Endothelial cell of umbilical vein (primary cell): Measurements from ENCODE around the gene RBM39. TPM values are rescaled to one million over a fixed set of nuclear protein-coding genes. Genes with fewer than 3 reads are reported as not detected.

ENCODE experiments used
- BruUV-seq: library from RNA; stranded (reverse); fragments of 400-500 nt; replicated peaks from 2 replicates; lab custom pipeline; 2021; lab: Mats Ljungman, UMichigan
- CTCF ChIA-PET: fragments of 300-600, 350-600 bp; sonication (Branson Sonifier 250); formaldehyde crosslinking; loops from one replicate; lab custom pipeline; 2021; ENCODE audit warnings: antibody characterized with exemption, inconsistent platforms; lab: Charles Lee
- POLR2A ChIA-PET: fragments of 300-600, 350-600 bp; sonication (Branson Sonifier 250); formaldehyde crosslinking; loops from one replicate; lab custom pipeline; 2021; ENCODE audit warnings: antibody characterized with exemption, inconsistent platforms; lab: Charles Lee
- DNase-seq: peaks from one replicate; pipeline ENCODE4 v3.0.0-alpha.2; 2011; ENCODE audit warnings: low read depth, low spot score
- FAIRE-seq: peaks from 2 replicates; lab custom pipeline; 2011; peaks lifted over from hg19 to GRCh38; lab: Jason Lieb, UNC
- H2AFZ ChIP-seq: 2 replicates; pipeline ENCODE4 v1.6.0; 2012; ENCODE audit warnings: low read depth, low read length, control low read depth, inconsistent platforms
- H3K27ac ChIP-seq: 2 replicates; pipeline ENCODE4 v1.5.1; 2011; ENCODE audit warnings: low read depth, mild to moderate bottlenecking, control low read depth, low read length, moderate library complexity; ENCODE audit not compliant: insufficient read depth
- H3K27me3 ChIP-seq, 2 experiments: 2 replicates each; pipeline versions ENCODE4 v1.6.0 to v1.6.1; 2011; ENCODE audit warnings: low read length in 2 of 2, mixed read lengths in 1 of 2; ENCODE audit not compliant: control insufficient read depth in 2 of 2, insufficient read depth in 2 of 2
- H3K36me3 ChIP-seq, 2 experiments: 2 replicates in 1 of 2; 3 replicates in 1 of 2; pipeline ENCODE4 v1.5.1; 2011; ENCODE audit warnings: low read length in 2 of 2, mild to moderate bottlenecking in 1 of 2, moderate library complexity in 1 of 2; ENCODE audit not compliant: control insufficient read depth in 2 of 2, insufficient read depth in 2 of 2; ENCODE audit errors: extremely low read depth in 1 of 2
- H3K4me1 ChIP-seq: 3 replicates; pipeline ENCODE4 v1.5.1; 2011; ENCODE audit warnings: mild to moderate bottlenecking, low read length; ENCODE audit not compliant: control insufficient read depth, insufficient read depth; ENCODE audit errors: extremely low read depth
- H3K4me2 ChIP-seq: 2 replicates; pipeline ENCODE4 v1.6.1; 2011; ENCODE audit warnings: low read length, control low read depth, mixed read lengths; ENCODE audit not compliant: insufficient read depth
- H3K4me3 ChIP-seq, 3 experiments: fragments of 200-600 bp in 1 of 3; sonication (generic), shearing (Covaris generic) in 1 of 3; replicated peaks in 1 of 3; 2 replicates each; pipeline ENCODE4 v1.5.1; 2011 to 2016; ENCODE audit warnings: control low read depth in 3 of 3, low read length in 3 of 3, mild to moderate bottlenecking in 2 of 3, inconsistent platforms in 1 of 3, low read depth in 1 of 3, moderate library complexity in 1 of 3; ENCODE audit not compliant: insufficient read depth in 1 of 3
- H3K79me2 ChIP-seq: 2 replicates; pipeline ENCODE4 v1.6.0; 2012; ENCODE audit warnings: low read length, inconsistent platforms; ENCODE audit not compliant: control insufficient read depth, insufficient read depth
- H3K9ac ChIP-seq: replicated peaks from 2 replicates; pipeline ENCODE3; 2011; ENCODE audit warnings: low read length, control low read depth; ENCODE audit not compliant: insufficient read depth; ENCODE audit errors: extremely low read depth
- H3K9me1 ChIP-seq: replicated peaks from 3 replicates; pipeline ENCODE4 v1.6.0; 2011; ENCODE audit warnings: mild to moderate bottlenecking, low read length; ENCODE audit not compliant: control insufficient read depth, insufficient read depth; ENCODE audit errors: extremely low read depth
- H3K9me3 ChIP-seq: replicated peaks from 2 replicates; pipeline ENCODE4 v1.5.1; 2012; ENCODE audit warnings: low read length, inconsistent platforms; ENCODE audit not compliant: control insufficient read depth, insufficient read depth
- H4K20me1 ChIP-seq: replicated peaks from 2 replicates; pipeline ENCODE3; 2011; ENCODE audit warnings: mild to moderate bottlenecking, low read length; ENCODE audit not compliant: control insufficient read depth, insufficient read depth; ENCODE audit errors: extremely low read depth
- EZH2 ChIP-seq: IDR thresholded peaks from 2 replicates; pipeline ENCODE4 v1.6.1; 2012; ENCODE audit warnings: borderline replicate concordance, low read depth, mild to moderate bottlenecking, moderate library complexity, low read length, inconsistent platforms; ENCODE audit not compliant: severe bottlenecking
- FOS ChIP-seq: IDR thresholded peaks from 2 replicates; pipeline ENCODE4 v1.6.1; 2011; ENCODE audit warnings: mild to moderate bottlenecking, low read length, moderate library complexity, borderline replicate concordance; ENCODE audit not compliant: insufficient read depth
- GATA2 ChIP-seq: IDR thresholded peaks from 2 replicates; pipeline ENCODE4 v1.7.0; 2011; ENCODE audit warnings: low read depth, mild to moderate bottlenecking, moderate library complexity, mixed read lengths, low read length; ENCODE audit not compliant: insufficient read length, insufficient read depth
- JUN ChIP-seq: IDR thresholded peaks from 2 replicates; pipeline ENCODE4 v1.6.1; 2011; ENCODE audit warnings: borderline replicate concordance, low read depth; ENCODE audit not compliant: insufficient read length, insufficient read depth
- MYC ChIP-seq: IDR thresholded peaks from one replicate; pipeline ENCODE4 v1.6.1; 2011; ENCODE audit warnings: mild to moderate bottlenecking, low read depth, low read length
- POLR2A ChIP-seq: IDR thresholded peaks from 2 replicates; pipeline ENCODE4 v1.6.1; 2012; ENCODE audit warnings: low read depth, mild to moderate bottlenecking, control low read depth, low read length
- POLR2AphosphoS5 ChIP-seq: IDR thresholded peaks from 2 replicates; pipeline ENCODE4 v1.6.1; 2012; ENCODE audit warnings: low read depth, mild to moderate bottlenecking, control low read depth, low read length, moderate library complexity; ENCODE audit not compliant: insufficient read depth
- dilution Hi-C: fragments of 300-500 bp; cut with MboI; formaldehyde crosslinking; loops from one replicate; pipeline ENCODE4 v1.15.0; 2019; ENCODE audit warnings: low sequenced_read_pairs; ENCODE audit not compliant: extremely low pct_ligation_motif_present
- intact Hi-C: fragments of 100-400 bp; cut with micrococcal nuclease; formaldehyde crosslinking; loops from one replicate; pipeline ENCODE4 v1.10.0; 2022
- polyA plus RNA-seq, 4 experiments: library from polyadenylated mRNA; depleted of rRNA in 3 of 4; stranded (reverse) in 3 of 4; unstranded in 1 of 4; fragments of >200 nt; gene quantifications; 2 replicates each; pipeline versions ENCODE4 v1.2.1 to v1.2.3, GENCODE V29; 2011 to 2012; ENCODE audit warnings: missing spikeins in 1 of 4
- total RNA-seq: library from RNA; stranded (reverse); gene quantifications from 2 replicates; pipeline ENCODE4 v1.2.3, GENCODE V29; 2021
- TF ChIP-seq, protein P1 (sequence below): IDR thresholded peaks from 2 replicates; pipeline ENCODE4 v1.6.1; 2011; ENCODE audit not compliant: insufficient read depth, insufficient read length
- TF ChIP-seq, protein P2 (sequence below), 2 donors: IDR thresholded peaks; 1 replicate in 1 of 2; 2 replicates in 1 of 2; pipeline ENCODE4 v1.5.1; 2011; ENCODE audit warnings: low read length in 2 of 2, mild to moderate bottlenecking in 2 of 2, moderate library complexity in 2 of 2, control low read depth in 1 of 2, inconsistent platforms in 1 of 2, low read depth in 1 of 2; ENCODE audit not compliant: insufficient read depth in 1 of 2; ENCODE audit errors: extremely low read depth in 1 of 2

The RBM39 gene
- total and polyA plus RNA-seq, 2 donors (not counting 3 experiments of a cell fraction or from before 2014, with no cell fraction given), result 106 to 309 TPM

DNA sequence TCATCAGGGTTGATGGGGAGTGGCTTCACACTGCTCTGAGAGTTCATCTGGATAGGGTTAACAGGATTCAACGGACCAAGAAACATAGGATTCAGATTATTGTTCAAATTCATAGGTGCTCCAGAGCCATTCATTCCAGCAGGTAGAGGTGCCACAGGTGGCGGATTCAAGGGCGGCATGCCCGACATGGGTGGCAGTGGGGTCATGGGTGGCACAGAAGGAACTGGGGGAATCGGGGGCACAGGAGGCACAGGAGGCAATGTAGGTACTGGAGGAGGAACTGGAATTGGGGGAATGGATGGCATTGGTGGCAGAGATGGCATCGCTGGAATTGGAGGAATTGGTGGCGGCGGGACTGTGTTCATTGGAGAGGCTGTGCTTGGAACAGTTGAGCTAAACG lies 87.6 kb downstream of the RBM39 start:
- TF ChIP-seq POLR2AphosphoS5 (no peak), GATA2 (no peak), POLR2A (no peak), JUN (no peak), EZH2 (no peak), MYC (no peak), FOS (no peak)
- TF ChIP-seq, protein P1, sequence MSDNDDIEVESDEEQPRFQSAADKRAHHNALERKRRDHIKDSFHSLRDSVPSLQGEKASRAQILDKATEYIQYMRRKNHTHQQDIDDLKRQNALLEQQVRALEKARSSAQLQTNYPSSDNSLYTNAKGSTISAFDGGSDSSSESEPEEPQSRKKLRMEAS, result no peak
- TF ChIP-seq, protein P2, sequence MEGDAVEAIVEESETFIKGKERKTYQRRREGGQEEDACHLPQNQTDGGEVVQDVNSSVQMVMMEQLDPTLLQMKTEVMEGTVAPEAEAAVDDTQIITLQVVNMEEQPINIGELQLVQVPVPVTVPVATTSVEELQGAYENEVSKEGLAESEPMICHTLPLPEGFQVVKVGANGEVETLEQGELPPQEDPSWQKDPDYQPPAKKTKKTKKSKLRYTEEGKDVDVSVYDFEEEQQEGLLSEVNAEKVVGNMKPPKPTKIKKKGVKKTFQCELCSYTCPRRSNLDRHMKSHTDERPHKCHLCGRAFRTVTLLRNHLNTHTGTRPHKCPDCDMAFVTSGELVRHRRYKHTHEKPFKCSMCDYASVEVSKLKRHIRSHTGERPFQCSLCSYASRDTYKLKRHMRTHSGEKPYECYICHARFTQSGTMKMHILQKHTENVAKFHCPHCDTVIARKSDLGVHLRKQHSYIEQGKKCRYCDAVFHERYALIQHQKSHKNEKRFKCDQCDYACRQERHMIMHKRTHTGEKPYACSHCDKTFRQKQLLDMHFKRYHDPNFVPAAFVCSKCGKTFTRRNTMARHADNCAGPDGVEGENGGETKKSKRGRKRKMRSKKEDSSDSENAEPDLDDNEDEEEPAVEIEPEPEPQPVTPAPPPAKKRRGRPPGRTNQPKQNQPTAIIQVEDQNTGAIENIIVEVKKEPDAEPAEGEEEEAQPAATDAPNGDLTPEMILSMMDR (IDR thresholded peaks at IDR 0.05; ENCODE audit: extremely low read depth in 1 of 2, insufficient read depth in 1 of 2, low read depth in 1 of 2, low read length in 2 of 2), result no peak
- intact Hi-C loops, result no loop called here
- CTCF ChIA-PET, result interaction anchor here (1.7 kb wide), 1 partner anchor 35 kb away, joined by 5 read pairs; no protein-coding TSS in a partner anchor

More for the DNA sequence above, 87.6 kb downstream of the RBM39 start:
- Histone ChIP-seq H3K4me2 (no peak overlapping the region), H3K36me3 (peaks cover 21% of the 10 kb centered on the region in 2 experiments), H3K27ac (no peak overlapping the region), H4K20me1 (peaks cover 16% of the 10 kb centered on the region), H3K9me3 (no peaks in the 10 kb centered on the region), H3K27me3 (no peaks in the 10 kb centered on the region), H3K9me1 (no peaks in the 10 kb centered on the region), H3K9ac (no peak overlapping the region), H2AFZ (no peak overlapping the region), H3K4me1 (no peaks in the 10 kb centered on the region), H3K79me2 (peaks cover 97% of the 10 kb centered on the region), H3K4me3 (no peak overlapping the region)
- BruUV-seq, result TSS peak; percentile 11
- dilution Hi-C loops, result no loop called here
- FAIRE-seq (no peak), DNase-seq (no peak)
- POLR2A ChIA-PET, result no interaction called here
